Activated T-cell treated with anti-CD3 and anti-CD28 coated beads, Interleukin-2, amount 50 U/mL, for 24 hours (primary cell): ENCODE results near the gene DNTT.

Experiments
- DNase-seq: peaks from one replicate; pipeline ENCODE4 v3.0.0-alpha.2; 2020
- H3K27ac Mint-ChIP-seq: 2 replicates; pipeline ENCODE4 v1.8.0; 2020; ENCODE audit warnings: mild to moderate bottlenecking, mixed read lengths
- H3K27me3 Mint-ChIP-seq: 2 replicates; pipeline ENCODE4 v1.8.0; 2020; ENCODE audit warnings: mixed read lengths
- H3K36me3 Mint-ChIP-seq: 2 replicates; pipeline ENCODE4 v1.8.0; 2020; ENCODE audit warnings: low read depth, mixed read lengths
- H3K4me1 Mint-ChIP-seq: 2 replicates; pipeline ENCODE4 v1.8.0; 2020; ENCODE audit warnings: low read depth, mixed read lengths
- H3K4me3 Mint-ChIP-seq: 2 replicates; pipeline ENCODE4 v1.8.0; 2020; ENCODE audit warnings: mild to moderate bottlenecking, moderate library complexity, mixed read lengths
- H3K9me3 Mint-ChIP-seq: 2 replicates; pipeline ENCODE4 v1.8.0; 2020; ENCODE audit warnings: mixed read lengths

DNTT gene

DNA sequence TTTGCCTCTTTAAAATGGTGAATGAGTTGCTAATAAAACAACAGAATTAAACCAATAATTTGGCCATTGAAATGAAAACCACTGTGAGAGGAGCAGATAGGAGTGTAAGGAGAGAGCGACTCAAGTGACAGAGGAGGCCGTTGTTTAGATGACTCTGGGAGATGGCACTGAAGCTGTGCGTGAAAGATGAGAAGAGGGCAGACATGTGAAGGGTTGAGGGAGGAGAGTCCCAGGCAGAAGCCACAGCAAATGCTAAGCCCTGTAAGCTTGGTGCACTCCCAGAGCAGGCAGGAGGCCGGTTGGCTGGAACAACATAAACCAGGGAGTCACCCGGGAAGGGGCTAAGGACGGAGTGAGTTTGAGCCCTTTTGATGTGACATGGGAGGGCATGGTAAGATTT is 55.4 kb downstream of the DNTT start:
- Mint-ChIP-seq H3K4me3 (no peak overlapping the region), H3K4me1 (no peaks in the 10 kb centered on the region), H3K27ac (no peak overlapping the region), H3K36me3 (no peaks in the 10 kb centered on the region), H3K9me3 (no peaks in the 10 kb centered on the region), H3K27me3 (peaks cover 11% of the 10 kb centered on the region)
- DNase-seq = no peak

- no peaks in the 10 kb centered on the region for H3K9me3 Mint-ChIP-seq
- no peaks in the 10 kb centered on the region for H3K4me1 Mint-ChIP-seq
- H3K27ac Mint-ChIP-seq = no peak overlapping the region
- no peak for DNase-seq
- no peaks in the 10 kb centered on the region for H3K36me3 Mint-ChIP-seq
- no peak overlapping the region for H3K4me3 Mint-ChIP-seq
- peaks cover 7% of the 10 kb centered on the region for H3K27me3 Mint-ChIP-seq
These were observed 56.1 kb downstream of the DNTT start for GRCh38 chr10:96360331-96360730.

DNA sequence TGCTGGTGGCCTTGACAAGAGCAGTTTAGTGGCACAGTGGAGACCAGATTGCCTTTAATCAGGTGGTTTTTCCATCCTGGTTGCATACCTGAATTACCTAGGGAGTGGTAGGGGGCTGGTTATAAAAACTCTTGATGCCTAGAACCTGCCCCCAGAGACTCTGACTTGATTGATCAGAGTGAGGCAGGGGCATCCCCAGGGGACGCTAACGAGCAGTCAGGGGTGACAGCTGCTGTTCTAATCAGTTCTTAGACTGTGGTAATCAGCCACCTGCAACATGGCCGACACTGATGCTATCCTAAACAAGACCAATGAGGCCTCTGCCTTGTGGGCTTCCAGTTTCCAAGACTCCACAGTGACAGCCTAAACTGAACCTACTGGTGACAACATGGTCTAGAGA is 56.5 kb downstream of the DNTT start:
- Mint-ChIP-seq H3K9me3 (no peaks in the 10 kb centered on the region), H3K36me3 (no peaks in the 10 kb centered on the region), H3K27ac (no peak overlapping the region), H3K4me3 (no peak overlapping the region), H3K4me1 (no peaks in the 10 kb centered on the region), H3K27me3 (peaks cover 6% of the 10 kb centered on the region)
- no peak for DNase-seq

- Mint-ChIP-seq H3K27ac (no peak overlapping the region), H3K27me3 (no peaks in the 10 kb centered on the region)
These were observed 61.3 kb downstream of the DNTT start for GRCh38 chr10:96365571-96365970.

GRCh38 chr10:96366508-96366907 is 62.3 kb downstream of the DNTT start:
- Mint-ChIP-seq H3K27me3 (no peaks in the 10 kb centered on the region), H3K36me3 (no peaks in the 10 kb centered on the region), H3K4me1 (no peaks in the 10 kb centered on the region), H3K4me3 (no peak overlapping the region), H3K27ac (no peak overlapping the region), H3K9me3 (no peaks in the 10 kb centered on the region)
- no peak for DNase-seq

More at GRCh38 chr10:96365571-96365970, 61.3 kb downstream of the DNTT start:
- H3K36me3 Mint-ChIP-seq = no peaks in the 10 kb centered on the region
- no peaks in the 10 kb centered on the region for H3K4me1 Mint-ChIP-seq
- H3K4me3 Mint-ChIP-seq = no peak overlapping the region
- DNase-seq = no peak
- H3K9me3 Mint-ChIP-seq = no peaks in the 10 kb centered on the region

GRCh38 chr10:96367470-96367869 is 63.2 kb downstream of the DNTT start:
- Mint-ChIP-seq H3K4me1 (no peaks in the 10 kb centered on the region), H3K27ac (no peak overlapping the region), H3K27me3 (no peaks in the 10 kb centered on the region), H3K36me3 (no peaks in the 10 kb centered on the region), H3K4me3 (no peak overlapping the region), H3K9me3 (no peaks in the 10 kb centered on the region)
- DNase-seq = no peak

GRCh38 chr10:96368971-96369370 is 64.7 kb downstream of the DNTT start:
- no peaks in the 10 kb centered on the region for H3K9me3 Mint-ChIP-seq
- no peak overlapping the region for H3K4me3 Mint-ChIP-seq
- no peak for DNase-seq
- H3K27me3 Mint-ChIP-seq = peaks cover 7% of the 10 kb centered on the region
- H3K27ac Mint-ChIP-seq = no peak overlapping the region
- no peaks in the 10 kb centered on the region for H3K36me3 Mint-ChIP-seq
- H3K4me1 Mint-ChIP-seq = no peaks in the 10 kb centered on the region

DNA sequence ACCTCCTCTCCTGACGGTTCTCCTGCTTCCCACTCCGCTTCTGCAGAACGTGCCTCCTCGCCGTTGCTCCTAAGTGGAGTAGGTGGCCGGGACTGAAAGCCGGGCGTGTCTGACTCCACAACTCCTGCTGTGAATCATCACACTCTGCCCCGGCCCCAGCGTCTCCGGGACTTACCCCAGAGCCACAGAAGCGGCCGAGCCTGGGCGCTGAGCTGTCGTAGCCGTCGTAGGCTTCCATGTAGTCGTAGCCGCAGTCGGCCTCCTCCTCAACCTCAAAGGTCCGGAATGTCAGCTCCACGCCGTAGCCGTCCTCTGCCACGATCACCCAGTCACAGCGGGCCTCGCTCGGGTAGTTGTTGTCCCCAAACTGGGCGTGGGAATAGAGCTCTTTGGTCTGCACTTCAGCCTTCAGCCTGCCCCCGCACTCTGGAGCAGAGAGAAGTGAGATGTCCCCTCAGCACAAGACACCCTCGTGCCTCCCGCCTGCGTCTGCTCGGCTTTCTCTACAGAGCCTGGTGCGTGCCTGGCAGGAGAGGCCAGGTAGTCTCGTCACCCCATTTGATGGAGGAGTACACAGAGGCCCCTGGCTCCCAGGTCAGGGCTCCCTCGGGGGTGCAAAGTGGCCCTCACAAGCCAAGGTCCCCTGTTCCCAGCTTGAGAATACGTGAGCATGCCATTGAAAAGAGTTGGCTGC is 65.8 kb downstream of the DNTT start:
- Mint-ChIP-seq H3K4me3 (no peak overlapping the region), H3K4me1 (peaks cover 7% of the 10 kb centered on the region), H3K27me3 (peaks cover 15% of the 10 kb centered on the region), H3K9me3 (no peaks in the 10 kb centered on the region), H3K36me3 (no peaks in the 10 kb centered on the region), H3K27ac (no peak overlapping the region)
- no peak for DNase-seq

DNA sequence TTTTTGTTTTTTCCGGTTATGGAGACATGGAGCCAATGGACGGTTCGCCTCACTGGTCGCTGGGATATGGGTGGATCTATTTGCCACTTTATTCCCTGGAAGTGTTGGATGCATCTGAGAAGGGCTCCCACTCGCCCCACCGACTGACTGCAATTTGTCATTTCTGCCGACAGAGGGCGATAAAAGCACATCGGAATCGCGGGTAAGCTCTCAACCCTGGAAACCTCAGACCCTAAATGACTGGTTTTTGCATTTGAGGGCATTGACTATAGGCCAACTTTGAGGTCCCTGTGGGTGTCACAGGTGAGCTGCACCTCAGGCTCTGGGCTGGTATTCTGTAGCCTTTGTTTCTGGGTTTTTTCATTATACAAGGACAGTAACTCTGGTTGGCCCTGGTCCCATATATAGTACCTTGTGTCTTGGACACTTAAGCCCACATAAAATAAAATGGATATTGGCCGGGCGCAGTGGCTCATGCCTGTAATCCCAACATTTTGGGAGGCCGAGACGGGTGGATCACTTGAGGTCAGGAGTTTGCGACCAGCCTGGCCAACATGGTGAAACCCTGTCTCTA is 66.4 kb downstream of the DNTT start:
- no peaks in the 10 kb centered on the region for H3K9me3 Mint-ChIP-seq

GRCh38 chr10:96371356-96371755 is 67.1 kb downstream of the DNTT start:
- no peaks in the 10 kb centered on the region for H3K9me3 Mint-ChIP-seq
- no peak for DNase-seq
- H3K36me3 Mint-ChIP-seq = no peaks in the 10 kb centered on the region
- no peak overlapping the region for H3K27ac Mint-ChIP-seq
- H3K27me3 Mint-ChIP-seq = peaks cover 17% of the 10 kb centered on the region
- no peak overlapping the region for H3K4me3 Mint-ChIP-seq
- H3K4me1 Mint-ChIP-seq = peaks cover 16% of the 10 kb centered on the region

More for the DNA sequence above, 66.4 kb downstream of the DNTT start:
- H3K36me3 Mint-ChIP-seq = no peaks in the 10 kb centered on the region
- H3K27me3 Mint-ChIP-seq = peaks cover 15% of the 10 kb centered on the region
- peak; percentile 67 for DNase-seq
- no peak overlapping the region for H3K27ac Mint-ChIP-seq
- no peak overlapping the region for H3K4me3 Mint-ChIP-seq
- peaks cover 13% of the 10 kb centered on the region for H3K4me1 Mint-ChIP-seq

DNA sequence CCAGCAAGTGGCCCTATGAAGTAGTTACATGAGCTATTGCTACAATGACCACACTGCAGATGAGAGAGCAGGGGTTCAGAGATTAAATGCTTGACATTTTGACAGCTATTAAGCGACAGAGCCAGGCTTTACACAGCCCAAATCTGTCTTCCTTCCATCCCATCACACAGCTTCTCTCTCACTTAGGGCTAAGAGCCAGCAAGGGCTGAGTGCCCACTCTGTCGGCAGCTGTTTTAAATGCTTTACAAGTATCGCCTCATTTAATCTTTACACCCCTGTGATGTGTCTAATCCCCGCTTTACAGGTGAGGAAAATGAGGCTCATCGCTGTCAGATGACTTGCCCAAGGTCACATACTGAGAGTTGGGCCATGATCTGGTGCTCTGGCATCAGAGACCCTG is 69.8 kb downstream of the DNTT start:
- H3K4me1 Mint-ChIP-seq = peaks cover 19% of the 10 kb centered on the region

GRCh38 chr10:96374639-96374984 is 70.4 kb downstream of the DNTT start:
- Mint-ChIP-seq H3K36me3 (no peaks in the 10 kb centered on the region), H3K9me3 (no peaks in the 10 kb centered on the region), H3K27ac (no peak overlapping the region), H3K27me3 (peaks cover 24% of the 10 kb centered on the region), H3K4me3 (peak overlapping the region; percentile 69), H3K4me1 (peaks cover 19% of the 10 kb centered on the region)
- DNase-seq = no peak

More for the DNA sequence above, 69.8 kb downstream of the DNTT start:
- Mint-ChIP-seq H3K27ac (no peak overlapping the region), H3K4me3 (peak overlapping the region; percentile 19), H3K27me3 (peaks cover 24% of the 10 kb centered on the region), H3K9me3 (no peaks in the 10 kb centered on the region), H3K36me3 (no peaks in the 10 kb centered on the region)
- DNase-seq = no peak

DNA sequence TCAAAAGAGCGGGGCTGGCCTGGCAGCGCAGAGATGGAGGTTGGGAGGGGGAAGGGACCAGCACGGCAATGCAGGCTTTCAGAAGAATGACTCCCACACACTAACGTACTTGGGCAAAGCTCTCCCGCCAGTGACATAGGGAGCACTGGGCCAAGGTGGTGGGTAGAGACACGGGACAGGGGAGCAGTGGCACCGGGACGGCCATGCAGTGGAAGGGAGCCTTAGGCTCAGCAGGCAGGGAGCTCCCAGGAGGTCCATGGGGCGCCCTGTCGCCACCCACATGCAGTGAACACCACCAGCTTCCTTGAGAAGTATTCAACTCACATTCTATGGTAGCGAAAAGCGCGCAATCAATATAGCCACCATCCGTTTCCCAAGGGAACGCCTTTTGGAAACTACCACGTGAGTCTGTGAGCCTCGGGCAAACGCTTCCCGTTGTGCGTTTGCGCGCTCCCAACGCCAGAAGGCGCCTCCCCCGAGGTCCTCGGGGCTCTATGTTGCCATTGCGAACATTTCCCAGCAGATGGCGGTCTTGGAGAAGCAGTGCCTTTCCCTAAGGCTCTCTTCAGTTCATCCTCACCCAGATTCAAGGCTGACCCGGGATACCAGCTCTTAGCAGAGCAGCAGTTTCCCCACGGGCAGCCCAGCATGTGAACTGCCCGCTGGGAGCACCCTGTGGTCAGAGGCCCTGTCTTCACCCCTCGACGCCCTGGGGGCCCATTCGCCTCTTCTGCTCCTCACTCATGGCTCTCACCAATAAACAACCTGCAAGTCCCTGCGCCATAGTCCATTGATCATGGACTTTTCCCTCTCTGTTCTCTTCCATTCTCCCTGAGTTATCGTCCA is 71.0 kb downstream of the DNTT start:
- DNase-seq = peak; percentile 85
- Mint-ChIP-seq H3K27ac (no peak overlapping the region), H3K36me3 (no peaks in the 10 kb centered on the region), H3K4me3 (peak overlapping the region; percentile 69), H3K9me3 (no peaks in the 10 kb centered on the region), H3K4me1 (peaks cover 19% of the 10 kb centered on the region), H3K27me3 (peaks cover 24% of the 10 kb centered on the region)

DNA sequence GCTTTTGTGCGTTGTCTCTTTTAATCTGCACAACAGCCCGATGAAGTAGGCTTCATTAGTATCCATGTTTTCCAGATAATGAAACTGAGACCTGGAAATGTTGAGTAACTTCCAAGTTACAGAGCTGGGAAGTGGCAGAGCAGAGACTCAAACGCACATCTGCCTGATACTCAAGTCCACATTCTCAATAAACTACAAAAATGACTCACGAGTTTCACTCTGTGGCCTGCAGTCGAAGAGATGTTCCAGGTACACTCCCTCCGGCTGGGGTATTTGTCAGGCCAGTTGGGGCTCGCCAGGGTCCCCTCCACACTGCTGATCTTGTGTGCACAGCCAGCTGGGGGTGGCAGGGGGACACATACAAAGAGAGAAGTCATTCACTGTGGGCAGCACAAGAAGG is 72.2 kb downstream of the DNTT start:
- H3K27me3 Mint-ChIP-seq = peaks cover 24% of the 10 kb centered on the region
- H3K4me3 Mint-ChIP-seq = no peak overlapping the region

GRCh38 chr10:96377816-96378294 is 73.6 kb downstream of the DNTT start:
- H3K4me1 Mint-ChIP-seq = peaks cover 19% of the 10 kb centered on the region
- no peak overlapping the region for H3K4me3 Mint-ChIP-seq
- H3K27me3 Mint-ChIP-seq = peaks cover 24% of the 10 kb centered on the region
- DNase-seq = no peak
- H3K9me3 Mint-ChIP-seq = no peaks in the 10 kb centered on the region
- no peak overlapping the region for H3K27ac Mint-ChIP-seq
- H3K36me3 Mint-ChIP-seq = no peaks in the 10 kb centered on the region

More for the DNA sequence above, 72.2 kb downstream of the DNTT start:
- DNase-seq = no peak
- H3K36me3 Mint-ChIP-seq = no peaks in the 10 kb centered on the region
- H3K4me1 Mint-ChIP-seq = peaks cover 19% of the 10 kb centered on the region
- H3K27ac Mint-ChIP-seq = no peak overlapping the region
- H3K9me3 Mint-ChIP-seq = no peaks in the 10 kb centered on the region
